HepG2 (cell line): ENCODE data around the gene CASP4. TPM values are rescaled to one million over a fixed set of nuclear protein-coding genes. Genes with fewer than 3 reads are reported as not detected.

Source experiments
- CREB1 ChIP-seq, 2 experiments: fragments of 450-650 bp in 1 of 2; IDR thresholded peaks; 2 replicates each; pipeline ENCODE4 v1.6.1; 2016 to 2017; ENCODE audit warnings: control low read depth in 1 of 2, mild to moderate bottlenecking in 1 of 2, missing compliant biosample characterization in 1 of 2, missing genetic modification characterization in 1 of 2
- ELF3 ChIP-seq: IDR thresholded peaks from 2 replicates; pipeline ENCODE4 v1.6.1; 2016; ENCODE audit warnings: missing genetic modification reagents, missing compliant biosample characterization
- FOXA3 ChIP-seq: IDR thresholded peaks from 2 replicates; pipeline ENCODE4 v1.6.1; 2016; ENCODE audit warnings: missing genetic modification reagents, missing compliant biosample characterization
- FOXK1 ChIP-seq: sonication (generic); formaldehyde crosslinking; IDR thresholded peaks from 2 replicates; pipeline ENCODE4 v1.4.0; 2020; ENCODE audit warnings: low read depth, missing genetic modification reagents, borderline replicate concordance
- FOXO1 ChIP-seq: sonication (generic); formaldehyde crosslinking; IDR thresholded peaks from 2 replicates; pipeline ENCODE4 v1.4.0; 2020; ENCODE audit warnings: missing genetic modification reagents
- MED1 ChIP-seq: sonication (generic); formaldehyde crosslinking; IDR thresholded peaks from 2 replicates; pipeline ENCODE4 v1.4.0; 2020; ENCODE audit warnings: missing genetic modification reagents
- MIER3 ChIP-seq: IDR thresholded peaks from 2 replicates; pipeline ENCODE4 v1.6.1; 2016; ENCODE audit warnings: missing compliant biosample characterization, borderline replicate concordance
- NR2F1 ChIP-seq, 2 experiments: fragments of 450-650 bp in 1 of 2; formaldehyde crosslinking in 1 of 2; IDR thresholded peaks; 2 replicates each; pipeline versions ENCODE4 v1.5.0 to v1.6.1; 2016 to 2020; ENCODE audit warnings: mild to moderate bottlenecking in 1 of 2, missing compliant biosample characterization in 1 of 2, missing genetic modification reagents in 1 of 2, moderate library complexity in 1 of 2
- RARA ChIP-seq: IDR thresholded peaks from 2 replicates; pipeline ENCODE4 v1.6.1; 2016; ENCODE audit warnings: missing genetic modification reagents, missing compliant biosample characterization
- SOX5 ChIP-seq: IDR thresholded peaks from 2 replicates; pipeline ENCODE4 v1.6.1; 2016; ENCODE audit warnings: borderline replicate concordance
- SOX6 ChIP-seq, 2 experiments: fragments of 450-650 bp in 1 of 2; sonication (generic) in 1 of 2; formaldehyde crosslinking in 1 of 2; IDR thresholded peaks; 2 replicates each; pipeline versions ENCODE4 v1.4.0 to v1.6.1; 2017 to 2020; ENCODE audit warnings: antibody characterized with exemption in 1 of 2, mild to moderate bottlenecking in 1 of 2, missing genetic modification reagents in 1 of 2
- ZFP1 ChIP-seq: IDR thresholded peaks from 2 replicates; pipeline ENCODE4 v1.6.1; 2016
- ZMYM4 ChIP-seq: sonication (generic); formaldehyde crosslinking; IDR thresholded peaks from 2 replicates; pipeline ENCODE4 v1.8.1; 2023; ENCODE audit warnings: mild to moderate bottlenecking, missing genetic modification reagents
- polyA plus RNA-seq, 8 experiments: library from polyadenylated mRNA; depleted of rRNA in 3 of 8; stranded (reverse) in 7 of 8; unstranded in 1 of 8; fragments of >200 nt; fragmentation: Illumina TruSeq in 4 of 8; extraction: Trizol in 4 of 8; gene quantifications; 2 replicates each; pipeline versions ENCODE4 v1.2.1 to v1.2.3, GENCODE V29; 2011 to 2016; ENCODE audit warnings: low read depth in 4 of 8, missing spikeins in 1 of 8, mixed read lengths in 1 of 8; ENCODE audit not compliant: insufficient read depth in 1 of 8
- total RNA-seq, 5 experiments: library from RNA; depleted of rRNA; stranded (reverse); fragments of >200 nt; fragmentation: Illumina TruSeq; extraction: Trizol; gene quantifications; 2 replicates each; pipeline ENCODE4 v1.2.3, GENCODE V29; 2016; ENCODE audit warnings: low read depth in 1 of 5
- TF ChIP-seq, protein P1 (sequence below): sonication (generic); formaldehyde crosslinking; IDR thresholded peaks from 2 replicates; pipeline ENCODE4 v1.5.1; 2020; ENCODE audit warnings: mild to moderate bottlenecking, missing genetic modification reagents, borderline replicate concordance
- TF ChIP-seq, protein P2 (sequence below): sonication (generic); formaldehyde crosslinking; IDR thresholded peaks from 2 replicates; pipeline ENCODE4 v1.8.0; 2022; ENCODE audit warnings: low read depth, missing genetic modification reagents
- TF ChIP-seq, protein P3 (sequence below), 2 experiments: fragments of 450-650 bp in 1 of 2; sonication (generic) in 1 of 2; formaldehyde crosslinking; IDR thresholded peaks; 2 replicates each; pipeline versions ENCODE4 v1.5.0 to v1.8.0; 2020 to 2022; ENCODE audit warnings: mild to moderate bottlenecking in 1 of 2, missing genetic modification reagents in 1 of 2
- TF ChIP-seq, protein P4 (sequence below): IDR thresholded peaks from 2 replicates; pipeline ENCODE4 v1.6.1; 2016; ENCODE audit warnings: low read depth

The CASP4 gene
- total and polyA plus RNA-seq, 2 of the 13 experiments (the other 11 are each of a cell fraction or from before 2014, with no cell fraction given), result 56.4 to 69.8 TPM

DNA sequence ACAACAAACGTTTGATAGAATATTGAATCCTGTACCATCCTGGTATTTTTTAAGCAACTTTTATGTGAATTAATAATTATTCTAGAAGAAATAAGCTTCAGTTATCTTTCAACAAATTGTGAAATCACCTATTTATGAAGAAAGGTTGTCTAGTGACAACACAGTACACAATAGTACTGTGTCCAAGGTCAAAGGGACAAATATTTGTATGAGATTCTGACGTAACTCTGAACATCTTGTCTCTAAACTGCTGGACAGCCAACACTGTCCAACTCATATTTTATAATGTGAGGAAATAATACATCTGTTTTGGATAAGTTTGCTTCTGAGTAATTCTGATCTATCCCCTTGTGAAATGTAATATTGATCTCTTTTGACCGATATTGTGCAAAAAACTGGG, 35.6 kb upstream of the CASP4 start (continued):
- TF ChIP-seq, protein P1, sequence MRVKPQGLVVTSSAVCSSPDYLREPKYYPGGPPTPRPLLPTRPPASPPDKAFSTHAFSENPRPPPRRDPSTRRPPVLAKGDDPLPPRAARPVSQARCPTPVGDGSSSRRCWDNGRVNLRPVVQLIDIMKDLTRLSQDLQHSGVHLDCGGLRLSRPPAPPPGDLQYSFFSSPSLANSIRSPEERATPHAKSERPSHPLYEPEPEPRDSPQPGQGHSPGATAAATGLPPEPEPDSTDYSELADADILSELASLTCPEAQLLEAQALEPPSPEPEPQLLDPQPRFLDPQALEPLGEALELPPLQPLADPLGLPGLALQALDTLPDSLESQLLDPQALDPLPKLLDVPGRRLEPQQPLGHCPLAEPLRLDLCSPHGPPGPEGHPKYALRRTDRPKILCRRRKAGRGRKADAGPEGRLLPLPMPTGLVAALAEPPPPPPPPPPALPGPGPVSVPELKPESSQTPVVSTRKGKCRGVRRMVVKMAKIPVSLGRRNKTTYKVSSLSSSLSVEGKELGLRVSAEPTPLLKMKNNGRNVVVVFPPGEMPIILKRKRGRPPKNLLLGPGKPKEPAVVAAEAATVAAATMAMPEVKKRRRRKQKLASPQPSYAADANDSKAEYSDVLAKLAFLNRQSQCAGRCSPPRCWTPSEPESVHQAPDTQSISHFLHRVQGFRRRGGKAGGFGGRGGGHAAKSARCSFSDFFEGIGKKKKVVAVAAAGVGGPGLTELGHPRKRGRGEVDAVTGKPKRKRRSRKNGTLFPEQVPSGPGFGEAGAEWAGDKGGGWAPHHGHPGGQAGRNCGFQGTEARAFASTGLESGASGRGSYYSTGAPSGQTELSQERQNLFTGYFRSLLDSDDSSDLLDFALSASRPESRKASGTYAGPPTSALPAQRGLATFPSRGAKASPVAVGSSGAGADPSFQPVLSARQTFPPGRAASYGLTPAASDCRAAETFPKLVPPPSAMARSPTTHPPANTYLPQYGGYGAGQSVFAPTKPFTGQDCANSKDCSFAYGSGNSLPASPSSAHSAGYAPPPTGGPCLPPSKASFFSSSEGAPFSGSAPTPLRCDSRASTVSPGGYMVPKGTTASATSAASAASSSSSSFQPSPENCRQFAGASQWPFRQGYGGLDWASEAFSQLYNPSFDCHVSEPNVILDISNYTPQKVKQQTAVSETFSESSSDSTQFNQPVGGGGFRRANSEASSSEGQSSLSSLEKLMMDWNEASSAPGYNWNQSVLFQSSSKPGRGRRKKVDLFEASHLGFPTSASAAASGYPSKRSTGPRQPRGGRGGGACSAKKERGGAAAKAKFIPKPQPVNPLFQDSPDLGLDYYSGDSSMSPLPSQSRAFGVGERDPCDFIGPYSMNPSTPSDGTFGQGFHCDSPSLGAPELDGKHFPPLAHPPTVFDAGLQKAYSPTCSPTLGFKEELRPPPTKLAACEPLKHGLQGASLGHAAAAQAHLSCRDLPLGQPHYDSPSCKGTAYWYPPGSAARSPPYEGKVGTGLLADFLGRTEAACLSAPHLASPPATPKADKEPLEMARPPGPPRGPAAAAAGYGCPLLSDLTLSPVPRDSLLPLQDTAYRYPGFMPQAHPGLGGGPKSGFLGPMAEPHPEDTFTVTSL (CRISPR knock-in tag), result peak; percentile 33; the same call in 1 of the 2 replicates
- TF ChIP-seq CREB1 (IDR thresholded peaks at IDR 0.05) (peak; percentile 10; the same call in 1 of the 2 replicates), CREB1 (CRISPR knock-in tag; IDR thresholded peaks at IDR 0.05) (peak; percentile 33), SOX5 (CRISPR knock-in tag) (peak; percentile 84; the same call in 1 of the 2 replicates), FOXO1 (CRISPR knock-in tag) (peak; percentile 63; the same call in 1 of the 2 replicates), MED1 (CRISPR knock-in tag) (peak; percentile 40; the same call in 1 of the 2 replicates), RARA (CRISPR knock-in tag) (peak; percentile 45; the same call in 1 of the 2 replicates), ELF3 (CRISPR knock-in tag) (0 out of 2 replicates have a peak, but pooled peaks have one; percentile 14), ZMYM4 (CRISPR knock-in tag) (peak; percentile 26; the same call in 1 of the 2 replicates), FOXK1 (peak; percentile 52; the same call in 1 of the 2 replicates), SOX6 (IDR thresholded peaks at IDR 0.05) (no peak), SOX6 (CRISPR knock-in tag; IDR thresholded peaks at IDR 0.05) (peak; percentile 87), MIER3 (CRISPR knock-in tag) (peak; percentile 46; the same call in 1 of the 2 replicates), FOXA3 (peak; percentile 76), ZFP1 (CRISPR knock-in tag) (no peak), NR2F1 (CRISPR knock-in tag; IDR thresholded peaks at IDR 0.05) (peak in 1 of 2 experiments; percentile 40; a peak in 1 of 4 replicates)
- TF ChIP-seq, protein P2, sequence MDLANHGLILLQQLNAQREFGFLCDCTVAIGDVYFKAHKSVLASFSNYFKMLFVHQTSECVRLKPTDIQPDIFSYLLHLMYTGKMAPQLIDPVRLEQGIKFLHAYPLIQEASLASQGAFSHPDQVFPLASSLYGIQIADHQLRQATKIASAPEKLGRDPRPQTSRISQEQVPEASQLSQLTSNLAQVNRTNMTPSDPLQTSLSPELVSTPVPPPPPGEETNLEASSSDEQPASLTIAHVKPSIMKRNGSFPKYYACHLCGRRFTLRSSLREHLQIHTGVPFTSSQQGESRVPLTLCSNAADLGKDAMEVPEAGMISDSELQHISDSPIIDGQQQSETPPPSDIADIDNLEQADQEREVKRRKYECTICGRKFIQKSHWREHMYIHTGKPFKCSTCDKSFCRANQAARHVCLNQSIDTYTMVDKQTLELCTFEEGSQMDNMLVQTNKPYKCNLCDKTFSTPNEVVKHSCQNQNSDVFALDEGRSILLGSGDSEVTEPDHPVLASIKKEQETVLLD (CRISPR knock-in tag), result no peak
- TF ChIP-seq, protein P3, sequence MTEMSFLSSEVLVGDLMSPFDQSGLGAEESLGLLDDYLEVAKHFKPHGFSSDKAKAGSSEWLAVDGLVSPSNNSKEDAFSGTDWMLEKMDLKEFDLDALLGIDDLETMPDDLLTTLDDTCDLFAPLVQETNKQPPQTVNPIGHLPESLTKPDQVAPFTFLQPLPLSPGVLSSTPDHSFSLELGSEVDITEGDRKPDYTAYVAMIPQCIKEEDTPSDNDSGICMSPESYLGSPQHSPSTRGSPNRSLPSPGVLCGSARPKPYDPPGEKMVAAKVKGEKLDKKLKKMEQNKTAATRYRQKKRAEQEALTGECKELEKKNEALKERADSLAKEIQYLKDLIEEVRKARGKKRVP (CRISPR knock-in tag; IDR thresholded peaks at IDR 0.05), result peak in 1 of 2 experiments; percentile 90; a peak in 2 of 4 replicates
- TF ChIP-seq, protein P4, sequence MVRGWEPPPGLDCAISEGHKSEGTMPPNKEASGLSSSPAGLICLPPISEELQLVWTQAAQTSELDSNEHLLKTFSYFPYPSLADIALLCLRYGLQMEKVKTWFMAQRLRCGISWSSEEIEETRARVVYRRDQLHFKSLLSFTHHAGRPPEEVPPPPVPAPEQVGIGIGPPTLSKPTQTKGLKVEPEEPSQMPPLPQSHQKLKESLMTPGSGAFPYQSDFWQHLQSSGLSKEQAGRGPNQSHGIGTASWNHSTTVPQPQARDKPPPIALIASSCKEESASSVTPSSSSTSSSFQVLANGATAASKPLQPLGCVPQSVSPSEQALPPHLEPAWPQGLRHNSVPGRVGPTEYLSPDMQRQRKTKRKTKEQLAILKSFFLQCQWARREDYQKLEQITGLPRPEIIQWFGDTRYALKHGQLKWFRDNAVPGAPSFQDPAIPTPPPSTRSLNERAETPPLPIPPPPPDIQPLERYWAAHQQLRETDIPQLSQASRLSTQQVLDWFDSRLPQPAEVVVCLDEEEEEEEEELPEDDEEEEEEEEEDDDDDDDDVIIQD, result peak; percentile 67; the same call in 1 of the 2 replicates
